Endothelial cell of umbilical vein (primary cell): Measurements from ENCODE around the gene UBE2G1. TPM values are rescaled to one million over a fixed set of nuclear protein-coding genes. Genes with fewer than 3 reads are reported as not detected.

ENCODE experiments used
- BruUV-seq: library from RNA; stranded (reverse); fragments of 400-500 nt; replicated peaks from 2 replicates; lab custom pipeline; 2021; lab: Mats Ljungman, UMichigan
- CTCF ChIA-PET: fragments of 300-600, 350-600 bp; sonication (Branson Sonifier 250); formaldehyde crosslinking; loops from one replicate; lab custom pipeline; 2021; ENCODE audit warnings: antibody characterized with exemption, inconsistent platforms; lab: Charles Lee
- POLR2A ChIA-PET: fragments of 300-600, 350-600 bp; sonication (Branson Sonifier 250); formaldehyde crosslinking; loops from one replicate; lab custom pipeline; 2021; ENCODE audit warnings: antibody characterized with exemption, inconsistent platforms; lab: Charles Lee
- DNase-seq: peaks from one replicate; pipeline ENCODE4 v3.0.0-alpha.2; 2011; ENCODE audit warnings: low read depth, low spot score
- FAIRE-seq: peaks from 2 replicates; lab custom pipeline; 2011; peaks lifted over from hg19 to GRCh38; lab: Jason Lieb, UNC
- H2AFZ ChIP-seq: 2 replicates; pipeline ENCODE4 v1.6.0; 2012; ENCODE audit warnings: low read depth, low read length, control low read depth, inconsistent platforms
- H3K27ac ChIP-seq: 2 replicates; pipeline ENCODE4 v1.5.1; 2011; ENCODE audit warnings: low read depth, mild to moderate bottlenecking, control low read depth, low read length, moderate library complexity; ENCODE audit not compliant: insufficient read depth
- H3K27me3 ChIP-seq, 2 experiments: 2 replicates each; pipeline versions ENCODE4 v1.6.0 to v1.6.1; 2011; ENCODE audit warnings: low read length in 2 of 2, mixed read lengths in 1 of 2; ENCODE audit not compliant: control insufficient read depth in 2 of 2, insufficient read depth in 2 of 2
- H3K36me3 ChIP-seq, 2 experiments: 2 replicates in 1 of 2; 3 replicates in 1 of 2; pipeline ENCODE4 v1.5.1; 2011; ENCODE audit warnings: low read length in 2 of 2, mild to moderate bottlenecking in 1 of 2, moderate library complexity in 1 of 2; ENCODE audit not compliant: control insufficient read depth in 2 of 2, insufficient read depth in 2 of 2; ENCODE audit errors: extremely low read depth in 1 of 2
- H3K4me1 ChIP-seq: 3 replicates; pipeline ENCODE4 v1.5.1; 2011; ENCODE audit warnings: mild to moderate bottlenecking, low read length; ENCODE audit not compliant: control insufficient read depth, insufficient read depth; ENCODE audit errors: extremely low read depth
- H3K4me2 ChIP-seq: 2 replicates; pipeline ENCODE4 v1.6.1; 2011; ENCODE audit warnings: low read length, control low read depth, mixed read lengths; ENCODE audit not compliant: insufficient read depth
- H3K4me3 ChIP-seq, 3 experiments: fragments of 200-600 bp in 1 of 3; sonication (generic), shearing (Covaris generic) in 1 of 3; replicated peaks in 1 of 3; 2 replicates each; pipeline ENCODE4 v1.5.1; 2011 to 2016; ENCODE audit warnings: control low read depth in 3 of 3, low read length in 3 of 3, mild to moderate bottlenecking in 2 of 3, inconsistent platforms in 1 of 3, low read depth in 1 of 3, moderate library complexity in 1 of 3; ENCODE audit not compliant: insufficient read depth in 1 of 3
- H3K79me2 ChIP-seq: 2 replicates; pipeline ENCODE4 v1.6.0; 2012; ENCODE audit warnings: low read length, inconsistent platforms; ENCODE audit not compliant: control insufficient read depth, insufficient read depth
- H3K9ac ChIP-seq: replicated peaks from 2 replicates; pipeline ENCODE3; 2011; ENCODE audit warnings: low read length, control low read depth; ENCODE audit not compliant: insufficient read depth; ENCODE audit errors: extremely low read depth
- H3K9me1 ChIP-seq: replicated peaks from 3 replicates; pipeline ENCODE4 v1.6.0; 2011; ENCODE audit warnings: mild to moderate bottlenecking, low read length; ENCODE audit not compliant: control insufficient read depth, insufficient read depth; ENCODE audit errors: extremely low read depth
- H3K9me3 ChIP-seq: replicated peaks from 2 replicates; pipeline ENCODE4 v1.5.1; 2012; ENCODE audit warnings: low read length, inconsistent platforms; ENCODE audit not compliant: control insufficient read depth, insufficient read depth
- H4K20me1 ChIP-seq: replicated peaks from 2 replicates; pipeline ENCODE3; 2011; ENCODE audit warnings: mild to moderate bottlenecking, low read length; ENCODE audit not compliant: control insufficient read depth, insufficient read depth; ENCODE audit errors: extremely low read depth
- EZH2 ChIP-seq: IDR thresholded peaks from 2 replicates; pipeline ENCODE4 v1.6.1; 2012; ENCODE audit warnings: borderline replicate concordance, low read depth, mild to moderate bottlenecking, moderate library complexity, low read length, inconsistent platforms; ENCODE audit not compliant: severe bottlenecking
- FOS ChIP-seq: IDR thresholded peaks from 2 replicates; pipeline ENCODE4 v1.6.1; 2011; ENCODE audit warnings: mild to moderate bottlenecking, low read length, moderate library complexity, borderline replicate concordance; ENCODE audit not compliant: insufficient read depth
- GATA2 ChIP-seq: IDR thresholded peaks from 2 replicates; pipeline ENCODE4 v1.7.0; 2011; ENCODE audit warnings: low read depth, mild to moderate bottlenecking, moderate library complexity, mixed read lengths, low read length; ENCODE audit not compliant: insufficient read length, insufficient read depth
- JUN ChIP-seq: IDR thresholded peaks from 2 replicates; pipeline ENCODE4 v1.6.1; 2011; ENCODE audit warnings: borderline replicate concordance, low read depth; ENCODE audit not compliant: insufficient read length, insufficient read depth
- MYC ChIP-seq: IDR thresholded peaks from one replicate; pipeline ENCODE4 v1.6.1; 2011; ENCODE audit warnings: mild to moderate bottlenecking, low read depth, low read length
- POLR2A ChIP-seq: IDR thresholded peaks from 2 replicates; pipeline ENCODE4 v1.6.1; 2012; ENCODE audit warnings: low read depth, mild to moderate bottlenecking, control low read depth, low read length
- POLR2AphosphoS5 ChIP-seq: IDR thresholded peaks from 2 replicates; pipeline ENCODE4 v1.6.1; 2012; ENCODE audit warnings: low read depth, mild to moderate bottlenecking, control low read depth, low read length, moderate library complexity; ENCODE audit not compliant: insufficient read depth
- dilution Hi-C: fragments of 300-500 bp; cut with MboI; formaldehyde crosslinking; loops from one replicate; pipeline ENCODE4 v1.15.0; 2019; ENCODE audit warnings: low sequenced_read_pairs; ENCODE audit not compliant: extremely low pct_ligation_motif_present
- intact Hi-C: fragments of 100-400 bp; cut with micrococcal nuclease; formaldehyde crosslinking; loops from one replicate; pipeline ENCODE4 v1.10.0; 2022
- polyA plus RNA-seq, 4 experiments: library from polyadenylated mRNA; depleted of rRNA in 3 of 4; stranded (reverse) in 3 of 4; unstranded in 1 of 4; fragments of >200 nt; gene quantifications; 2 replicates each; pipeline versions ENCODE4 v1.2.1 to v1.2.3, GENCODE V29; 2011 to 2012; ENCODE audit warnings: missing spikeins in 1 of 4
- total RNA-seq: library from RNA; stranded (reverse); gene quantifications from 2 replicates; pipeline ENCODE4 v1.2.3, GENCODE V29; 2021
- TF ChIP-seq, protein P1 (sequence below): IDR thresholded peaks from 2 replicates; pipeline ENCODE4 v1.6.1; 2011; ENCODE audit not compliant: insufficient read depth, insufficient read length
- TF ChIP-seq, protein P2 (sequence below), 2 donors: IDR thresholded peaks; 1 replicate in 1 of 2; 2 replicates in 1 of 2; pipeline ENCODE4 v1.5.1; 2011; ENCODE audit warnings: low read length in 2 of 2, mild to moderate bottlenecking in 2 of 2, moderate library complexity in 2 of 2, control low read depth in 1 of 2, inconsistent platforms in 1 of 2, low read depth in 1 of 2; ENCODE audit not compliant: insufficient read depth in 1 of 2; ENCODE audit errors: extremely low read depth in 1 of 2

The UBE2G1 gene
- total and polyA plus RNA-seq, 2 donors (not counting 3 experiments of a cell fraction or from before 2014, with no cell fraction given), result 29.2 to 79.6 TPM

DNA sequence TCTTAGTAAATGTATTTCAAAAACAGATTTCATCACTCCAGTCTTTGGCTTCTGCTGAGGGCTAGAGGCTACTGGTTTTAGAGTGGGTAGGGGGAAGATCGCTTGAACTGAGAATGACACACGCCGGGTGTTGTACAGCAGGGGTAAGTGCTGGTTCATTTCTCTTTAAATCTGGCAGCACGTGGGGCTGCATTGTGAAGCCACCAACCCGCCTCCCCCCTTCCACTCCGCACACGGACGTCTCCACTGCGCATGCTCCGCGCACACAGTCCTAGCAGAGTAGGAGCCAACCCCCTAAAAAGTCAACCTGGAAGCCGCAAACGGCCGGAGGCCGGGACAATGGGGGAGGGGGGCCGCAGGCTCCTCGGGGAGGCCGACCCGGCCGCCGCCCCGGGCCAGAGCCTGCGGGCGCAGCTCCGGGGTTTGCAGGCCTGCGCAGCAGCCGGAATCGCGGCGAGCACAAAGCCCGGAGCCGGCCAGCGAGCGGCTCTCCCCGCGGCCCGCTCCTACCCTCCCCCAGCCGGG is 1.3 kb downstream of the UBE2G1 start:
- no TSS peak for BruUV-seq
- Histone ChIP-seq H3K79me2 (peaks cover 62% of the 10 kb centered on the region), H3K4me2 (peak overlapping the region; percentile 95), H2AFZ (peak overlapping the region; percentile 45), H3K27ac (peak overlapping the region; percentile 61), H3K36me3 (no peaks in the 10 kb centered on the region), H3K4me3 (peak overlapping the region; percentile 61 to 94 (median 88)), H3K4me1 (peaks cover 4% of the 10 kb centered on the region), H3K9me3 (no peaks in the 10 kb centered on the region), H3K27me3 (no peaks in the 10 kb centered on the region), H4K20me1 (peaks cover 2% of the 10 kb centered on the region), H3K9ac (peak overlapping the region; percentile 90), H3K9me1 (no peaks in the 10 kb centered on the region)
- intact Hi-C loops (loop anchor here (5.0 kb wide), 2 partner anchors 33 to 53 kb away; no protein-coding TSS in a partner anchor), dilution Hi-C loops (no loop called here)
- ChIA-PET POLR2A (no interaction called here), CTCF (interaction anchor here (1.1 to 1.5 kb wide), 2 partner anchors 35 to 135 kb away, joined by 3 to 5 read pairs; no protein-coding TSS in a partner anchor)
- FAIRE-seq (peak; percentile 82), DNase-seq (peak; percentile 94)
- TF ChIP-seq, protein P1, sequence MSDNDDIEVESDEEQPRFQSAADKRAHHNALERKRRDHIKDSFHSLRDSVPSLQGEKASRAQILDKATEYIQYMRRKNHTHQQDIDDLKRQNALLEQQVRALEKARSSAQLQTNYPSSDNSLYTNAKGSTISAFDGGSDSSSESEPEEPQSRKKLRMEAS, result peak; percentile 98
- TF ChIP-seq FOS, result no peak
- no peak for TF ChIP-seq JUN
- TF ChIP-seq POLR2AphosphoS5, result peak; percentile 62
- TF ChIP-seq MYC, result peak; percentile 98
- TF ChIP-seq GATA2, result no peak
- TF ChIP-seq EZH2, result no peak
- TF ChIP-seq POLR2A, result peak; percentile 71
- TF ChIP-seq, protein P2, sequence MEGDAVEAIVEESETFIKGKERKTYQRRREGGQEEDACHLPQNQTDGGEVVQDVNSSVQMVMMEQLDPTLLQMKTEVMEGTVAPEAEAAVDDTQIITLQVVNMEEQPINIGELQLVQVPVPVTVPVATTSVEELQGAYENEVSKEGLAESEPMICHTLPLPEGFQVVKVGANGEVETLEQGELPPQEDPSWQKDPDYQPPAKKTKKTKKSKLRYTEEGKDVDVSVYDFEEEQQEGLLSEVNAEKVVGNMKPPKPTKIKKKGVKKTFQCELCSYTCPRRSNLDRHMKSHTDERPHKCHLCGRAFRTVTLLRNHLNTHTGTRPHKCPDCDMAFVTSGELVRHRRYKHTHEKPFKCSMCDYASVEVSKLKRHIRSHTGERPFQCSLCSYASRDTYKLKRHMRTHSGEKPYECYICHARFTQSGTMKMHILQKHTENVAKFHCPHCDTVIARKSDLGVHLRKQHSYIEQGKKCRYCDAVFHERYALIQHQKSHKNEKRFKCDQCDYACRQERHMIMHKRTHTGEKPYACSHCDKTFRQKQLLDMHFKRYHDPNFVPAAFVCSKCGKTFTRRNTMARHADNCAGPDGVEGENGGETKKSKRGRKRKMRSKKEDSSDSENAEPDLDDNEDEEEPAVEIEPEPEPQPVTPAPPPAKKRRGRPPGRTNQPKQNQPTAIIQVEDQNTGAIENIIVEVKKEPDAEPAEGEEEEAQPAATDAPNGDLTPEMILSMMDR (IDR thresholded peaks at IDR 0.05; ENCODE audit: extremely low read depth in 1 of 2, insufficient read depth in 1 of 2, low read depth in 1 of 2, low read length in 2 of 2), result no peak
